NCI-H2029 treated with DMSO at 0.1 percent for 48 hours (cell line): Measurements from ENCODE around the gene TOGARAM2.

Source experiments
- DNase-seq: peaks from one replicate; lab custom pipeline; 2025; lab: John Stamatoyannopoulos, UW

The TOGARAM2 gene

GRCh38 chr2:29055601-29056000, 74.5 kb downstream of the TOGARAM2 start:
- DNase-seq = no peak

DNA sequence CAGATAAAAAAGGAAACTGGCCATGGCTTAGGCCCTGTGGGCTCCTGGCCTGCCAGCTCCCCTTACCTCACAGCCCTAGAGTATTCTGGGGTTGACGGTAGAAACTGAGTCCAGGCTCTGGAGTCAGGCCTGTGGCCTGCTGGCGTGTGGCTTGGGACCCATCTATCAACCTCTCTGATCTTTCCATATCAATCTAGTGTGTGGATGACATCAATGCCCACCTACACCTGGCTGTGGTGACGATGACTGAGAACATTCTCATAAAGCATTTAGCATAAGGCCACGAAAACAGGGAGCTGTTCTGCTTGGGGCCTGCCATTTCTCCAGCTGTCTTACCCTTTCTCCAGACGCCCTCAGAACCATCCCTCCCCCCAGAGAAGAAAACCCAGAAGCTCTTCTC, 75.4 kb downstream of the TOGARAM2 start:
- DNase-seq = no peak

DNA sequence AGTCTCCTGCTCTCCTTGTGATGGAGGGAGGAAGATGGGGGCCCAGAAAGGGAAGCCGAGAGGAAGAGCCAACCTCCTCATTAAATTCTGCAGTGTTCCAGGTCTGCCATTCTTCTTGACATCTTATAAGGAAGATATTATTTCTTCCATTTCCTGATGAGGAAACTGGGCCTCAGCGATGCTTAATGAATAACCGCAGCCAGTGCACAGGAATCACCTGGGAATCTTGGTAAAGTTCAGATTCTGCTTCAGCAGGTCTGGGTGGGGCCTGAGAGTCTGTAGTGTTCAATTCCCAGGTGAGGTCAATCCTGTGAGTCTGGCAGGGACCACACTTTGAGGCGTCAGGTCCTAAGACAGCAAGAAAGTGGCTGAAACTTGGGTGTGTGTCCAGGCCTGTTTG, 75.9 kb downstream of the TOGARAM2 start:
- no peak for DNase-seq

DNA sequence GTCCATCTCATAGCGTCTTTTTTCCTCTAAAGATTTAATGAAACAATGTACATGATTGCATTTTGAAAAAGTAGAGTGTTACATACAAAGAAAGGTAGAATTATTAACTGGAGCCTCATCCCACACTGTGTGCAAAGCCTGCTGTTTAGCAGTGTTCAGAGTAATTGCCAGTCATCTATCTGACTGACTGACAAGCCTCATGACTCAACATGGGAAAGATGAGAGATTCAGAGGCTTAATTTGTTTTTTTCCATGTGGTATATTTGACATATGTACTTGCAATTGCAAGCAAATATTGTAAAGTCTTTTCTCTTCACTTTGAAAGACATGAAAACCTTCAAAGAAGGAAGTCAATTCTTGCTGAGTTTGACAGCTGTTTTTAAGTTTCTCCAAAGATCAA, 78.5 kb downstream of the TOGARAM2 start:
- DNase-seq = no peak

- no peak for DNase-seq
Observed at GRCh38 chr2:29060441-29060840, 79.3 kb downstream of the TOGARAM2 start.

- no peak for DNase-seq
Observed at GRCh38 chr2:29061176-29061575, 80.1 kb downstream of the TOGARAM2 start.

GRCh38 chr2:29061616-29062015, 80.5 kb downstream of the TOGARAM2 start:
- DNase-seq = no peak

GRCh38 chr2:29062371-29062770, 81.3 kb downstream of the TOGARAM2 start:
- no peak for DNase-seq

- no peak for DNase-seq
Observed at GRCh38 chr2:29063056-29063455, 82.0 kb downstream of the TOGARAM2 start.

- DNase-seq = no peak
Observed at GRCh38 chr2:29063646-29064345, 82.7 kb downstream of the TOGARAM2 start.

DNA sequence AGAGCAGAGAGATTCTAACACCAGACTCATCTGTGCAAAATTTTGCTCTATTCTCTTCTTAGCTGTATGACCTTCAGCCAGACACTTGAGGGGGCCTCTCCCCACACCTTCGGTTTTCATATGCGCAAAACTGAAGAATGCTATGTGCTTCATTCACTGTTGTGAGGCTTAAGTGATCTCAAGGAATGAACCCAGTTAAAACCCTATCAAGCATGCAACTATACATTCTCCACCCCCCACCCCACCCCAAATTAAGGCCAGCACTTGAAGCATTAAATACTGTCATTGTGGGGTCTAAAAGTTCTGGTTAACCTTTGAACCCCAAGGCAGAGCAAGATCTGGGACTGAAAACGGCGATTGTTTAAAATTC, 83.2 kb downstream of the TOGARAM2 start:
- DNase-seq = no peak

DNA sequence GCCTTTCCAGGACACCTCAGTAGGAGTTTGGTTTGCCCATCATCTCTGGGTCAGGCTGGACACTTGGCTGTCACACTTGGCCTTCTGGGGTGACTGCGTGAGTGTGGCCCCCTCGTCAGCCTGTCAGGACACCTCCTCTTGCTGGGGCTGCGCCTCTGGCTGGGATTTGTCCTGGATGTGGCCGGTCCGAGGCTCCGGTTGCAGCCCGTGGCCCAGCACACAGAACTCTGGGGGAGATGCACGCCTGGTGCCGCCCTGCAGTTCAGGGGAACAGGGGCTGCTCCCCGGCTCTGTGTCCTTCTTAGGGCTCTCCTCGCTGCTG, 83.6 kb downstream of the TOGARAM2 start:
- DNase-seq = no peak

DNA sequence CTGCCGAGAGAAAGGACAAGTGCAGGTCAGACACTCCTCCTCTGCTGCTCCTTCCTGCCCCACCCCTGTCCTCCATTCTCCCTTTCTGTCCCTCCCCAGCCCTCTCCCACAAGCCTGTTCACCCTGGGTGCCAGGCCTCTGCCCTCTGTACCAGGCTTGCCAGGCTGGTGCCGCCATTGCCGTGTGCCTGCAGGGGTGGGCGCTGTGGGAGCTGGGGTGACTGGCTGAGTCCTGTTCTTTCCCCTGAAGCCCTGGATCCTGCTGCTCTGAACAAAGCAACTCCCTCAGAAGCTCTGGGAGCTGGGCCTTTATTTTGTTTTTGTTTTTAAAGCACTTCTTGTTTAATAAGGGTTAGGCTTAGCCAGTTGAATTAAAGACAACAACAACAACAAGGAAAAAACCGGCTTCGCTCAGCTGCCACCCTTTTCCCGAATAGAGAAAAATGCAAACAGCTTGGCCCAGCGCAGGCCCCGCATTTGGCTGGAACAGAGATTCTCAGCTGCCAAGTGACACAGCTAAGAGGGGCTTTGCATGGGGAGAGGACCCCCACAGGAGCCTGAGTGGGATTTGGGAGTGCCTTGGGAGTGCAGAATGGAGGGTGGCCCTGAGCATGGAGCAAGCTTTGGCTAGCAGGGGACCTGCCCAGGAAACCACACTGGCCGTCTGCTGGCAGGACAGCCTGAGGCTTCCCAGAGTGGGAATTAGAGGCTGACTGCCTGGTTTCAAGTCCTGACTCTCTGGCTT, 84.1 kb downstream of the TOGARAM2 start:
- no peak for DNase-seq

DNA sequence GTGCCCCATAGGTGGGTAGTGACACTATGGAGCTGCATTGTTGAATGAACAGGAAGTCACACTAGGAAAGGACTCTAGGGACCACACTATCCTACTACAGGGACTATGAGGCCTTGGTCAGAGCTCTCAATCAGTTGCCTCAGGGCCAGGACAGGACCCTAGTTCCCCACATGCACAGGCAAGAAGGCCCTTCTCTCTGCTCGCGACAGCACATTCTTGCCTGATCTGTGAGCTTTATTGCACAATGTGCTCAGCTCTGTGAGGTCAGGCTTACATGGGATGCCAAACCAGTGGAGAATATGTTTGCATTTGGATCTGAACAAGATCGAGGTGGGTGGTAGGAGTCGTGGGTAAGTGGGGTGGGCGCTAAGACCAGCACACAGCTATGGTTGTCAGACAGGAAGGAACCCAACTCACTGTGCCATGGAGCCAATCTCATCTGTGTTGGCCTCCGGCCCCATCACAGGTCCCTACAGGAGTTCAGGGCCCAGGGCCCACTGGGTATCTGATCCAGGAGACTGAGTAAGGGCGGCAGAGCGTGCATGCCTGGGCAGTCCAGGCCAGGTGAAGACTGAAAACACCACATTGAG, 85.3 kb downstream of the TOGARAM2 start:
- no peak for DNase-seq

GRCh38 chr2:29066997-29067605, 86.0 kb downstream of the TOGARAM2 start:
- no peak for DNase-seq

- DNase-seq = no peak
Observed at GRCh38 chr2:29068513-29068912, 87.4 kb downstream of the TOGARAM2 start.

DNA sequence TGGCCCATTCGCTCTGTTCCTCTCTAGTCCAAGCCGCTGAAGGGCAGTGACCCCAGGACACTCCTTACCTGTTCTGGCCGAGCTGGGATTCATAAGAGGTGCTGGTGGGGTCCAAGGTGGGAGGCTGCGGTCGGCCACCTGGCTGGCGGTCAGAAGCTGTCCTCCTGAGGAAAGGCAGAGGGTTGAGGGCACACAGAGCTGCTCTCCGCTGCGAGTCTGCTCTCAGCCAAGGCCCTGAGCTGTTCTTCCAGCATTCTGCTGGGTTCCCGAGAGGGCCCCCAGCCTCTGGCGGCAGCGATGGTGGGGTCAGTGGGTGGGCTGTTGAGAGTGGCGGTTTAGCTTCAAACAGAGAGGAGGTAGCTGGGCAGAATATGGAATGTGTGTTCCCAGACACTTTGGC, 89.4 kb downstream of the TOGARAM2 start:
- DNase-seq = no peak

GRCh38 chr2:29071032-29071975, 90.2 kb downstream of the TOGARAM2 start:
- DNase-seq = no peak

DNA sequence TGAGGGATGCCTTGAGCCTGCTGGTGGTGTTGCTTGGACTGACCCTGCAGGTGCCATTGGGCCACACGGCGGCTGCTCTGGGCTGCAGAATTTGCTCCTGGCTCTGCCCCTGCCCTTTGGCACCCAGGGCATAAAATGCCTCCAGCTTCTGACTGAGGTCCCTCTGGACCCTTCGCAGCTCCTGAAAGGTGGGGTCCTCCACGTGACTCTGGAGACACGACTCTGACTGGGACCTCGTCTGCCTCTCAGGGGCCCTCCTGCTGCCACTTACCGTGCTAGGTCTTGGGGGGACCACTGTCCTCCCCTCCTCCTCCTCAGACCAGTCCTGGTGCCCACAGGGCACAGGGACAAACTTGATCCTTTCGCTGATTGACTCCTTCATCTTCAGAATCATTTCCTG, 91.2 kb downstream of the TOGARAM2 start:
- DNase-seq = no peak

DNA sequence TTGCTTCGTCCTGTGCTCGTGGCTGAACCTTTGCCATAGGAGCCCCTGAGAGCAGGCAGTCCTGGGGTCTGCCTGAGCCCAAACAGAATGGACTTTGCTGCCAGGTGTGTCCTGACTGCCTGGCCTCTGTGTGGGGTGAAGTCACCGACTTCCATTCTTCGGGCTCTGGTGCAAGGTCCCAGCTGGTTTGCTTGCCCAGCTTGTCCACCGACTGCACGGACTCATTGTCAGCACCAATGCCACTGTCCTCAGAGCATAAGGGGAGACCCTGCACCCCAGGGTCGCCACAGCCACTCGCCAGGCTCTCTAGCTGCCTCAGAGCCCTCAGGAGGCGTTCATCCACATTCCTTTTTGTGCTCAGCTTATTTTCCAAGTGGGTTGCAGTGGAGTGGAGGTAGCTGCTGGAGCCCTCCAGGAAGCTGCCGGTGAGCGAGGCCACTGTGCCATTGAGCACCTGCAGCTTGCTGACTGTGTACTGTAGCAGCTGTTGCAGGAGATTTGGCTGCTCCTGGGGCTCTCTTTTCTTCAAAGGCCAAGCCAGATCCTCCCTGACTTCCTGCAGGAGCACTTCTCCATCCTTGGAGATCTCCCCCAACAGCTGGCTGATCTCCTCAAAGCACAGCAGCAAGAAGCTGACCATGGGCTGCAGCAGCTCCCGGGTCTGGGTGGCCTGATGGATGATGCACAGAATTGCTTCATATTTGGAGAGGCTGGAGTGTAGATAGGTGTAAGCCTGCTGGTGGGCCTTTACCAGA, 92.0 kb downstream of the TOGARAM2 start:
- DNase-seq = no peak

GRCh38 chr2:29073933-29074332, 92.8 kb downstream of the TOGARAM2 start:
- DNase-seq = no peak
